Measurements from ENCODE around the gene UNC5C.

The UNC5C gene

DNA sequence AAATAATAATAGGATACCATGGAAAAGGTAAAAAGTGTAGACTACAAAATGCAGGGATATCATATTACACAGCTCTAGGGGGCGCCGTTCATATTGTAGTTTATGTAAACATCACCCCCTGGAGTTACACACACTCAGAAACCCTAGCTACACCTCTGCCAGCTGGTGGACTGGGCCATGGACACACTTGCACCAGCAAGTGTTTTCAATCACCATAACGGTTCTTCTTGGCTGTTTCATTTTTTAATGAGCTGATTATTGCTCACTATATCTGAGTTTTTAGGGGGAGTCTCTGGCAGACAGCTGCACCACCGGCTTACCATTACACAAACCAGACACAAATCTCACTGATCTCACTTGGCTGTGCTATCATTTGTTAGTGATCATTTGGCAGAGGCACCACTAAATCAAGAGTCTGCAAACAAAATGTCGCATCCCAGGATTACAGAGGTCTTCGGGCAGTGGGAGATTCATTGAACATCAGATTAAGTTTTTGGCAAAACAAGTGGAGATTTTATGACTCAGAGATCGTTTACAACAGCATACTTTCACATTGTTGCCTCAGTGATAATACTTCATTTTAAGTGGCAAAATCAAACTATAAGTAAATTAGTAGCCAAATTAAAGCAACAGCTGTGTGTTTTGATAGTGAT, 185.7 kb downstream of the UNC5C start:
- no peak overlapping the region for H3K4me3 ChIP-seq (ENCODE audit: control insufficient read depth, low read depth, low read length)
- TF ChIP-seq, protein P1, sequence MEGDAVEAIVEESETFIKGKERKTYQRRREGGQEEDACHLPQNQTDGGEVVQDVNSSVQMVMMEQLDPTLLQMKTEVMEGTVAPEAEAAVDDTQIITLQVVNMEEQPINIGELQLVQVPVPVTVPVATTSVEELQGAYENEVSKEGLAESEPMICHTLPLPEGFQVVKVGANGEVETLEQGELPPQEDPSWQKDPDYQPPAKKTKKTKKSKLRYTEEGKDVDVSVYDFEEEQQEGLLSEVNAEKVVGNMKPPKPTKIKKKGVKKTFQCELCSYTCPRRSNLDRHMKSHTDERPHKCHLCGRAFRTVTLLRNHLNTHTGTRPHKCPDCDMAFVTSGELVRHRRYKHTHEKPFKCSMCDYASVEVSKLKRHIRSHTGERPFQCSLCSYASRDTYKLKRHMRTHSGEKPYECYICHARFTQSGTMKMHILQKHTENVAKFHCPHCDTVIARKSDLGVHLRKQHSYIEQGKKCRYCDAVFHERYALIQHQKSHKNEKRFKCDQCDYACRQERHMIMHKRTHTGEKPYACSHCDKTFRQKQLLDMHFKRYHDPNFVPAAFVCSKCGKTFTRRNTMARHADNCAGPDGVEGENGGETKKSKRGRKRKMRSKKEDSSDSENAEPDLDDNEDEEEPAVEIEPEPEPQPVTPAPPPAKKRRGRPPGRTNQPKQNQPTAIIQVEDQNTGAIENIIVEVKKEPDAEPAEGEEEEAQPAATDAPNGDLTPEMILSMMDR (IDR thresholded peaks at IDR 0.05; ENCODE audit: control insufficient read depth, insufficient read depth, low read depth, low read length, missing control alignments), result no peak
- no peak for DNase-seq (ENCODE audit: low read depth)

DNA sequence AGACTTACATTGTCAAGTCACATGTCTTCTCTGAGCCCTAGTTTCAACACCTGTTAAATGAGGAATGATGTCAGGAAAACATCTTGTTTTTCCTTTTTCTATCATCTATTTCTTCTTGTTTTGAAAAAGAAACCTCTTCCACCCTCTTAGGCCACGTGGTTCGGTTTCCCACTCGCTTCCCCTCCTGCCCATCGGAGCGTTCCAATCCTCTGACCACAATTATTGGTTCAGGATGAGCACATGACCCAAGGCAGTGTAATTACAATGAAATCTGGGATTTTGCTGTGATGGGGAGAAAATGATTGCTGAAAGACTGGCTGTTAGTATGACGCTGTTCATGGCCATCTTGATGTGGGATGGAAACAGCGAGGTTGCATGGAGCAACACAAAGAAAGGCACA, 186.7 kb downstream of the UNC5C start:
- no peak overlapping the region for H3K4me3 ChIP-seq (ENCODE audit: control insufficient read depth, low read depth, low read length)
- no peak for DNase-seq (ENCODE audit: low read depth)
- TF ChIP-seq, protein P1 (IDR thresholded peaks at IDR 0.05; ENCODE audit: control insufficient read depth, insufficient read depth, low read depth, low read length, missing control alignments), result no peak

DNA sequence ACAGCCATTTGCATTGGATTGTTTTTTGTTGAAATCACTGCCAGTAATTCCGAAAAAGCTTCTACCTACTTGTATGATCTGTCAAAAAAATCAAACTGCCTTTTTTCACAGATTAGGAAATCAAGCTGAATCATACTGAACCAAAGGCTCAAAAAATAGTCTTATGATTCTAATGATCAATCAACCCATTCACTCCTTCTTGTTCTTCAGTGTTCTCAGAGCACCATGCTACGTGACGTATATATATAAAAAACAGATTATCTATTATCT, 187.1 kb downstream of the UNC5C start:
- no peak for DNase-seq (ENCODE audit: low read depth)
- H3K4me3 ChIP-seq (ENCODE audit: control insufficient read depth, low read depth, low read length), result no peak overlapping the region
- TF ChIP-seq, protein P1 (IDR thresholded peaks at IDR 0.05; ENCODE audit: control insufficient read depth, insufficient read depth, low read depth, low read length, missing control alignments), result no peak

DNA sequence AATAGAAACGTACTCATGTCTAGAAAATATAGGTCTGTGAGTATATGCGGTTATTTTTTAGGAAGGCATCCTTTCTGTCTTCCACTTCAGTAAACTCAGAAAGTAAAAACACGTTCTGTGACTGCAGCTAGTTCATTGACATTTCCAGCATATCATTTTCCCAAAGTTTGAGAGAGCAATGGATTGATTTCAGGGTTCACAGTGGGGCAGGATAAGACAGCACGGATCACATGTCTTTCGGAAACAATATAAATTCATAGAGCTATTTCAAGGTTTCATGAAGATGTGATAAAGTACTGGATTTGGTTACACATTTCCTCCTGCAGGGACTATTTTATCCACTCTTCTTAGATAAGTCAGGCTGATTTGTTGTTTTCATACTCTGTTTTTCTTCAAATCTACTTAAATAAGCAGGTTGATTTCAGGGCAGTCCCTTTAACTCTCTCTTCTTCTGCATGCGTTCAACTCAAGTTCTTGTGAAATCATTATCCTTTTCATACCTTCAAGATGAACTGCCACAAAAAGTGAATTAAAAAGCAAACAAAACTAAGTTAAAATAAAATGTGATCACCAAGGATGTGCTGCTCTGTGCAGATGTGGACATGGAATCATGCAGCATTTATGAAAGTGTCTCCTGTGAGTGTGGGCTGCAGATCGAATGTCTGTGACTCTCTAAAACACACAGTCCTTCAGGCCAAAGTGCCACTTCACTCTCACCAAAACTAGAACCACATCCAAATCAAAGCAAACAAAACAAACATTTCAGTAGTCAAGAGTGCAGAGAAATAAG, 187.7 kb downstream of the UNC5C start:
- no peak for DNase-seq (ENCODE audit: low read depth)
- TF ChIP-seq, protein P1 (IDR thresholded peaks at IDR 0.05; ENCODE audit: control insufficient read depth, insufficient read depth, low read depth, low read length, missing control alignments), result no peak

DNA sequence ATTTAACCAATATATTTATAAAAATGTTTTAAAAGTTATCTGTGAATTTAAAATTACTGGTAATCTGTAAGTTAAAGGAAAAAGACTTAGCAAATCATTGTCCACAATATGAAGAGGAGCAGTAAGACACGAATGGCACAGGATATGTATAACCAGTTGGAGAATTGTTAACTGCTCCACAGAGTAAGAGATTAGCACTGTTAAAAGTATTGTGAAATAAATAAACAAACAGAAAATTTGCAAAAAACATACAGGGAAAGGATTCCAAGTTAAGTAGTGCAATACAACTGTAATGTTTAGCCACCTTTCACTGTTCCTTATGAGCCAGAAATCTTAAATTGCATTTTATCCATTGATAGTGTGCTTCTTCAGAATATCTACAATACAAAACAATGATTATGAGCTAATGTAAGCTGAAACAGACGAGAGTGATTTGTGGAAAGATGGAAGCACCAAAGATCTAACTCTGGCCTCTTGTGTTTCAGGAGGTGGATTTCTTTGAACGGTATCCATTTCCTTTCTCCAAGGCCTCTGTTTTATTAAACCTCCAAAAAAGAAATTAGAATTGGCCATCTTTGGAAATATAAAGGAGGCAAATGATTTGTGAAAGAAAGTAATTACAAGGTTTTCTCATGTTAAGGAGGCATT, 188.4 kb downstream of the UNC5C start:
- no peak for DNase-seq (ENCODE audit: low read depth)
- H3K4me3 ChIP-seq (ENCODE audit: control insufficient read depth, low read depth, low read length), result no peak overlapping the region
- TF ChIP-seq, protein P1 (IDR thresholded peaks at IDR 0.05; ENCODE audit: control insufficient read depth, insufficient read depth, low read depth, low read length, missing control alignments), result no peak

More for the DNA sequence above, 187.7 kb downstream of the UNC5C start:
- H3K4me3 ChIP-seq (ENCODE audit: control insufficient read depth, low read depth, low read length), result no peak overlapping the region

DNA sequence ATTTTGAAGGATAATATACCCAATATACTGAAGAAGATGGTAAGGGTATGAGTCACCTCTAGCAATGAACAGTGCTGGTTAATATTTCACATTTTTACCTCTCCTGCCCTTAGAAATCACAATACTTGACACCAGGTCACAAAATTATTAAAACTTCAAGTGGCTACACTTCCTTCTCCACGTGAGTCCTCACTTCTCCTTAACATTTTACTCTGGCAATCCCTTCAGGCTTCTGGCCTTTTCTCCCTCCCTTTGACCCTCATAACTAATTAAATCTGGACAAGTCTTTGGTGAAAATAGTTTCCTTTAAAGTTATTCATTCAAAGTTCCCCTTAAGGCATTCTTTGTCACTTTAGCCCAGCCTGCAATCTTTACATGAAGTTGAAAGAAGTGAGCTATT, 190.4 kb downstream of the UNC5C start:
- DNase-seq (ENCODE audit: low read depth), result no peak
- no peak overlapping the region for H3K4me3 ChIP-seq (ENCODE audit: control insufficient read depth, low read depth, low read length)
- TF ChIP-seq, protein P1 (IDR thresholded peaks at IDR 0.05; ENCODE audit: control insufficient read depth, insufficient read depth, low read depth, low read length, missing control alignments), result no peak

Measured in AG09309 (cell line).